DMS53 treated with DMSO at 0.1 percent for 48 hours (cell line): ENCODE measurements around the gene ADM5.

Source experiments
- DNase-seq: peaks from one replicate; lab custom pipeline; 2025; ENCODE audit not compliant: unreplicated experiment; lab: John Stamatoyannopoulos, UW

Gene ADM5

DNA sequence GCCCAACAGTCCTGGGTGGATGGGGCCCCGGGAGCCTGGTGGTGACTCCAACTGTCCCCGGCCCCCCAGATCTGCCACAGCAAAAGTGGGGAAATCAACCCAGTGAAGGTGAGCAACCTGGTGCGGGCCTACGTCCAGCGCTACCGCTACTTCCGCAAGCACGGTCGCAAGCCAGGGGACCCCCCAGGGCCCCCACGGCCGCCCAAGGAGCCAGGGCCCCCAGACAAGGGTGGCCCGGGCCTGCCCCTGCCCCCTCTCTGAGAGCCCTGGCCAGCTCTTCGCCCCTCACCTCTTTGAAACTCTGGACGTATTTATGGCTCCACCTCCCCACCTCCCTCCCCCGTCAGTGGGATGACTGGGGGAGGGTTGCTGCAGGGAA lies 31.3 kb upstream of the ADM5 start:
- no peak for DNase-seq

DNA sequence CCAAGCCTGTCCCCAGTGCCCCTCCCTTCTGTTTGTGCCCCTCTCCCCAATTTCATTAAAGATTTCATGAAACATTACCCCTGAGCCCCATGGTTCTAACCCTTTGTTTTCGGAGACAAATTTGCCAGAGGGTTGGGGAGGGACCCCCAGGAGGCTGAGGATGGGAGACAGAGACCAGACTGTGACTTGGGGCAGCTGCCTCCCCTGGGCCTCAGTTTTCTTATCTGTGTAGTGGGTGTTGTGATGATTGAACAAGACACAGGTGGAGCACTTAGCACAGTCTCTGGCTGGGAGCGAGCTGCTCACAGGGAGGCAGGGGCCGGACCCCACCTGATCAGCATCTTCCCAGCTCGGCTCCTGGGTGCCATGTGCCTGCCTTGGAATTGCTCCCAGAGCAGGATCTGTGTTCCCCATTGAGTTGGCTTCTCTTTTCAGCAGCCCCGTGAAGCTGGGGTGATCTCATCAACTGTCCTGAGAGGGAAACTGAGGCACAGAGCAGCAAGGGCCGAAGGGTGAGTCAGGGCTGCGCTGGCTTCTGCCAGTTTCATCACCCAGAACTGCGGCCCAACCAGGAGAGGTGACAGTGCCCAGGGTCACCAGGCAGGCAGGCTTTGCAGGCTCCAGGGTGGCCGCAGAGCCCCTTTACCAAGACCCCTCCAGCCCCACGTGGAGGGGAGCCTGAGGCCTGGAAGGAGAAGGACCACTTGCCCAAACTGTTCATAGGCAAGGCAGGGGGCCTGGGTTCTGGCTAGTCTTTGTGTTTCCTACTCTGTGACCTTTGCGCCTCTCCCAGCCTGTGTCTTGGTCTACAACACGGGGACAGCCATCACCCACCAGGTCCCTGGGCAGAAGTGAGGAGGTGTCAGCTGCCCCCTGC lies 30.6 kb upstream of the ADM5 start:
- DNase-seq: no peak

DNA sequence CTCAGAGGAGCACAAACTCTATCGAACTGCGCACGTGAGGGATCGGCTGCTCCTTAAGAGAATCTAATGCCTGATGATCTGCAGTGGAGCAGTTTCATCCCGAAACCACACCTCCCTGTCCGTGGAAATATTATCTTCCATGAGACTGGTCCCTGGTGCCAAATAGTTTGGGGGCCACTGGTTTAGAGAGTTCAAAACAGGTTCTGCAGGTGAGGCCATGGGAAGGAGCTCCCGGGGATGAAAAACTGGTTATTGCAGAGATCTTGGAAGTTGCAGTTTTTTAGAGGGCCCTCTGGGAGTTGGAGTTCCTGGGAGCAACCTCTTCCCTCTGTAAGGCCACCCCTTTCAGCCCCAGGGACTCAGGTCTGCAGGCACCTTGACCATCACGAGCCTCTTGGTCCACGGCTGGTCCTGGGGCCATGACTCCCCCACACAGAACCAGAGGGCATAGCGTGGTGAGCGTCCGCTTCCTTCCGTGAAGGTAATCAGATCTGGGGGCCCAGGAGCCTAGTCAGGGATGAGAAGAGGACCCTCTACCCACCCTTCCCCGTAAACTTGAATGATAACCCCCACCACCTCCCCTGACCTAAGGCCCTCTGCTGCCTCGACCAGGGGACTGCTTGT lies 28.9 kb upstream of the ADM5 start:
- no peak for DNase-seq

DNA sequence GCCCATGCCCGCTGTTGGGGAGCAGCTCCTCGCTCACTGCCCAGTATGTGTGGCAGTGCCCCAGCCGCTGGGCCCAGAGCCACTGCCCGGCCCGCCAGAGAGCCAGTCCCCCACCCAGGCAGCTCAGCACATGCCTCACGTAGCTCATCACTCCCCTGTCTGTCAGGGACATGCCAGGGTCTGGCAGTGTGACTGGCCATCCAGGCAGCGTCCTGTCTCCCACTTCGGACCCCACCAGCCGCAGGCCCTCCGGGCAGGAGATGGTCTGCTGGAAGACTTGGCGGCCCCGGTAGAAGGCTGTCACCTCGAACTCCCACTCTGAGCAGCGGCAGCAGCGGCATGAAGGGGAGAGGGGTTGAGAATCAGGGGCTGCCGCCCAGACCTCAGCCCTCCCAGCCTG lies 27.4 kb upstream of the ADM5 start:
- no peak for DNase-seq

DNA sequence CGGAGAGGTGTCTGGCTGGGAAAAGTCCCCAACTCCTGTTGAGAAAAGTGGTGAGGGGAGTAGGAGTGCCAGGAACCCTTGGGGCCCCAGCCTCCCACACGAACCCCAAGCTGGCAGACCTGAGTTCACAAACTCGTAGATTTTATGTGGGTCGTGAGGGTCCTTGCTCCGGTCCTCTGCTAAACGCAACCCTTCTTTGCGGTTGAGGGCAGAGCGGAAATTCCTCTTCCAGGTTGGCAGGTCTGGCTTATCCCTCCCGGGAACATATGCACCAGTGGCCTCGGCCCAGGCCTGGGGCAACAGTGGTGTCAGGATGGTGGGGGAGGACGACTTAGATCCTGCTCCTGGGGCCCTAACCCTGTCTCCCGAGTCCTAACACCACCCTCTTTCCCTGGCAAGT lies 26.2 kb upstream of the ADM5 start:
- no peak for DNase-seq

DNA sequence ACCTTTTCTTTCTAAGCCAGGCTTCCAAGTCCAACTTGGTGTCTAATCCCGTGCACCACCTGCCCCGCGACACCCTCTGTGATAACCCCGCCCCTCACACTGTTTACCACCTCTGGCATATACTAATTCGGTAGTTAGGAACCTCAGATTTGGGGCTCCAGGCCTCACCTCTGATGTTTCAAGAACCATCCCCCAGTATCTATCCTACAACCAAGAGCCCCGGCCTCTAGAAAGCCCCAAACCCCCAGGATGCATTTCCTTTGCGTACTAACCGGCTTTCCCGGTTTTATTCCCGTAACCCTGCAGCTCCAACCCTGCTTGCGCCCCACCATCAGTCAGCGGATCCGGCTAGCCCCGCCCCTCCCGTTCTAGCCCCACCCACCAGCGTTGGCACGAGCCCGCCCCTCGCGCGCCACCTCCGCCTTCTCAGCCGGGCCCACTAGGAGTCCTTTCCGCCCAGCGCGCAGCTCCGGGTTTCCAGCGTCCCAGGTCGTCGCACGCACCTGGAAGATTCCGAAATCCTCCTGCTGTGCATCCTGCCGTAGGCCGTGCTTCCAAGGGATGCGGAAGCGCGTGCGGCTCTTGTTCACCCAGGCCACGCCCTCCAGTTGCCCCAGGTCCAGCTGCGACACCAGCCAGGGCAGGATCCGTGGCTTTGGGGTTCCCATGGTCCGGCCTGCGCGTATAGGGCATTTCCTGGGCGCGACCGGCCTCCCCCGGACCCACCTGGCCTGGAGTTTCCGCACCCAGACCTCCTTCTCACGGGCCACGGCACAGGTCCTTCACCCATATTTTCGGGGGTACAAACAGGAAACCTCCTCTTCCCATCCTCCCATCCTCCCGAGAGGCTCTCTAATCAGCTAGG lies 25.0 kb upstream of the ADM5 start:
- peak; percentile 79 for DNase-seq

DNA sequence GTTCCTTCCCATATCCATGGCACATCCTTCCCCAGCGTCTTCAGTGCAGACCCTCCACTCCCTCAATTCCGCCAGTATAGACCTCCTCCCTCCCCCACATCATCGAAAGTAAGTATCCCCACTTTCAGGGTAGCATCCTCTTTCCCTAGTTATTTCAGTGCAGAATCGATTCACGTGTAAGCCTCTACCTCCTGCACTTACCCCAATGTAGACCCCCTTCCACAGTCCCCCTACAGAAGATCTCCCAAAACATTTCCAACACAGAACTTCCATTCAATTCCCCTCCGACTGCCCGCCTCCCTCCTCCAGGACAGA lies 24.4 kb upstream of the ADM5 start:
- DNase-seq: no peak

DNA sequence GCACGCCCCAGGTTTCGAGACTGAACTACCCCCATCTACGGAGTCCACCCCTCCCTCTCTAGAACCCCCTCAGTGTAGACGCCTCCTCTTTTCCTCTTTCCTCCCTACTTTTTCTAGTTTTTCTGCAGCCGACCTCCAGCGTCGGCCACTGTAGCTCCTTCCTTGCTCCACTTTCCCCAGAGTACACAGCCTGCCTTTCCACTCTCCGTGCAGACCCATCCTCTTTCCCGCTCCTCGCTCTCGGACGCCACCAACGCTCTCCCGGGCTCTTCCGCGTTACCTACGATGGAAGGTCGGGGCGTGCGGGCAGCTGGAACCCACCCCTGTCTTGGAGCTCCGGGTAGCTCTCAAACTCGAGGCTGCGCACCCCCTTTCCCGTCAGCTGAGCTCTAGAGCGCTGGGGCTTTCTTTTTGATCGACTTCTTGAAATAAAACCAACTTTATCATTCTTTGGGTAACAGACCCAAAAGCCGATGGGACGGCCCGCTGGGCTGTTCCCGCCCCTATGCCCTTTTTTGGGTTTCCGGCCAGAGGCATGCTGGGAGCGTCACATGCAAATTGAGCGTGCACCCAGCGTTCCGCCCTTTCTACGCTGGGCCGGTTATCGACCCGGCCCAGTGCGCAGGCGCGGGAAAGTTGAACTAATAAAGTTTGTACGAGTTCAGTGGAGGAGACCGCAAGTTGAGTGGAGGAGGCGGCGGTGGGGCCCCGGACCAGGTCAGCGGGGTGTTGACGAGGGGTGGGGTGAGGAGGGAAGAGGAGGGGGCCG lies 23.9 kb upstream of the ADM5 start, which contains the start of the genes BCL2L12 and IRF3:
BCL2L12 (plus strand) TSS at position 583 of the 769 bp plus-strand sequence. CDS start 760 bp downstream, outside the sequence.
IRF3 (minus strand) TSS at position 507 of the 769 bp plus-strand sequence. CDS start 1,019 bp downstream, outside the sequence.
- peak; percentile 73 for DNase-seq

DNA sequence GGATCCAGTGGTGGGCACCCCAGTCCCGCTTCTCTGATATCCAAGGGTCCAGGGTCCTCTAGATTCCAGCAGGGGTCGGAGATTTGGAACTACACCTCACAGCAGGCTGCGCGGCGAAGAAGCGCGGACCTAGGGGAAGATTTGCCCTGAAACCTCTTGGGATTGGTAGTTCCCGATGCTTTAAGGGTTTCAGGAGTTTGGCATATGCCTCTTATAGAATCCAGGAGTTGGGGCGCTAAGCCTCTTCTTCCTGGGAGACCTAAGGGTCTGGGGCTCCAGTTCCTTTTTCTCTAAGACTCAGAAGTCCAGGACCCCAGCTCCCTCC lies 23.3 kb upstream of the ADM5 start:
- DNase-seq: no peak

DNA sequence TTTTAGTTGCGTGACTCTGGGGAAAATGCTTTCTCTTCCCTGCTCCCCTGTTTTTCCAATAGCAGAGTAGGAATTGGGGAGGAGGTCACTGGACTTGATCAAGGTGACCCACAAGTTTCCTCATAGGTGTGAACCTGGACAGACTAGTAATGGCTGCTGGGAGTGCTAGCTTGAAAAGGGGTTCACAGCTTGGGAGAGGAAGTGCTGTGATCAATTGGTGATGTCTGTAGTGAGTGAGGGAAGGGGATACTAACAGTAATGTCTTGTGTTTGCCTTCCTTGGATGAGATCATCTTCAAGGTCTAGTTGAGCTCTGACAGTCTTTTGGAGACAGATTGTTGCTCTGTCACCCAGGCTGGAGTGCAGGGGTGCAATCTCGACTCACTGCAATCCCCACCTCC lies 21.9 kb upstream of the ADM5 start:
- DNase-seq: no peak

DNA sequence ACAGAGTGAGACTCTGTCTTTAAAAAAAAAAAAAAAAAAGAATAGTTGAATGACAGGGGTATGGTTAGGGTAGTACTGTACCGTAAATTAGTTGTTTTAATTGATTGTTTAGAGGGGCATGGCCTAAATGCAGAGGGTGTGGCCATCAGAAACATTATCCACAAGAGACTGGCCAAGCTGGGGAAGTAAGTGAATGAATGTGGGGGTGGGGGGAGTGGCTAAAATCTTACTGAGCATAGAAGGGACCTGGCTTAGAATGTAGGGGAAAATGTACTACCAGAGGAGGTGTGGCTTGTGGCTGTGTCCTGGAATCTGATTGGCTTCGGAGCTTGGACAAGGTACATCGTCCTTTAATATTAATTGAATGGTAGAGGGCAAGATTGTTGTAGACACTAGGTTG lies 19.9 kb upstream of the ADM5 start:
- no peak for DNase-seq

DNA sequence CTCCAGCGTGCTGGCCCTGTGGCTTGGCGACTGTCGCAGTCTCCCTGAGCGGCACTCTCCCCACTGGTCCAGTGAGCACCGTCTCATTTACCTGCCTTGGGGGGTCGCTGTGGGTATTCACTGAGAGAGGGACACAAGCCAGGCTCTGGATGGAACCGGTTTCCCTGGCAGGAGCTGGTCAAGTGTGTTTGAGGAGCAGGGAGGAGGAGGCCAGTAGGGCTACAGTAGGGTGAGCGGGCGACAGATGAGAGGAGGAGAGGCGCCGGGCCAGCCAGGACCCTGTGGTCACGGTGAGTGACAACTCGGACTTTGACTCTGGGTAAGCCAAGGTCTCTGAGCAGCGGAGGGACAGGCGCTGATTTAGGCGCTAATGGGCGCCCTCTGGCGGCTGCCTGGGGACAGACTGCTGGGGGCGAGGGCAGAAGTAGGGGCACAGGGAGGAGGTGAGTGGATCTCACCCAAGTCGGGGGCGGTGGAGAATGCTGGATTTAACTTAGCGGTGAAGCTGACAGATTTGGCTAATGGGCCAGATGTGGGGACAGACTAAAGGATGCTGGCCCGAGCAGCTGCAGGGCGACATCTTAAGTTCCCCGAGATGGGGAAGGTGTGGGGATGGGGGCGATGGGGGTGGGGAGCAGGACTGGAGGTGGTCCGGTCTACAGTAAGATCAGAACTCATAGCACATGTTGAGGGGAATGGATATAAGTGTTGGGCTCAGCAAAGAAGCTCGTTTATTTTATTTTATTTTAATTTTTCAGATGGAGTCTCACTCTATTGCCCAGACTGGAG lies 17.1 kb upstream of the ADM5 start:
- DNase-seq: peak; percentile 80

DNA sequence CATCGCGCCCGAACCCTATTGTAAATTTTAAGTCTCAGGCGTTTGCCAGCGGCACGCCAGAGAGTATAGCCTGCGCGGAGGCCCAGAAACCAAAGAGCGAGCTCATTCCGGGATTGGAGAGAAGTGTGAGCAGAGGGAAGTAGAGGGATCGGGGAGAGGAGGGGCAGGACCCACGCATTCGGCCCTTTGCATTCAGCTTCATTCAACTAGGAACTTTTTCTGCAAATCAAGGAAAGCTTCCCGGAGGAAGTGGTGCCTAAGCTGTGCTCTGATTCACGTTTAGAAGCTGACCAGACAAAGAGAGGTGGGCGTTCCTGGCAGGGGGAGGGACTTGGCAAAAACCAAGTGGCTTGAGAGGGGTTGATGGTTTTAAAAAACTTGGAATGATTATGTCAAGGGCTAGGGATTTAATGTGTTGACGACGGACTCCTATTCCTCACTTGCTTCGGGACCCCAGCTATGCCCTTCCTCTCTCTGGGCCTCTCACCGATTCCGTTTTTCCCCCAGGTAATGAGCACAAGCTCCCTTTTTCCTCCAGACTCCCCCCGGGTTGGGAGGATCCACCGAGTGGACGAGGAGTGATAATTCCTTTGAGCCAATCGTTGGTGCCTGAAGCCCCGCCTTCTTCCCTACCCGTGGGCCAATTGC lies 13.1 kb upstream of the ADM5 start:
- DNase-seq: peak; percentile 81

DNA sequence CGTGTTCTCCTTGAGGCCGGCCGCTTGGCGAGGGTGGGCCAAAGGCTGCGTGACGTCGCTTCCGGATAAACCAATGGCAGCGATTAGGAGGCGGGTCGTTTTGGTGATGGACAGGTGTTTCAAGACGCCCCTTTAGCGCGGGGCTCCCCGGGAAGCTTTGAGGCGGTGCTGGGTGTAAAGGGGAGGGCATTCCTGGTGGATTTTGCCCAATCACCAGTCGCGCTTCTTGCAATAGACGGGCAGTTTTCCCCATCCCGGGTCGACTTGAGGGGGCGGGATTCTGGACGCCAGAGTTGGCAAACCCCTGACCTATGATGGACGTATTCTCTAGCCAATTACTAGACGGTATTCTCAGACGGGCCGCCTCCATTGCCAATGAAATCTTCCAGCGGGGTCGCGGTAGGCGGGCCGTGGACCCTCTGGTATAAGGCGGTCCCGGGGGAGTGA lies 12.6 kb upstream of the ADM5 start:
- DNase-seq: peak; percentile 100

DNA sequence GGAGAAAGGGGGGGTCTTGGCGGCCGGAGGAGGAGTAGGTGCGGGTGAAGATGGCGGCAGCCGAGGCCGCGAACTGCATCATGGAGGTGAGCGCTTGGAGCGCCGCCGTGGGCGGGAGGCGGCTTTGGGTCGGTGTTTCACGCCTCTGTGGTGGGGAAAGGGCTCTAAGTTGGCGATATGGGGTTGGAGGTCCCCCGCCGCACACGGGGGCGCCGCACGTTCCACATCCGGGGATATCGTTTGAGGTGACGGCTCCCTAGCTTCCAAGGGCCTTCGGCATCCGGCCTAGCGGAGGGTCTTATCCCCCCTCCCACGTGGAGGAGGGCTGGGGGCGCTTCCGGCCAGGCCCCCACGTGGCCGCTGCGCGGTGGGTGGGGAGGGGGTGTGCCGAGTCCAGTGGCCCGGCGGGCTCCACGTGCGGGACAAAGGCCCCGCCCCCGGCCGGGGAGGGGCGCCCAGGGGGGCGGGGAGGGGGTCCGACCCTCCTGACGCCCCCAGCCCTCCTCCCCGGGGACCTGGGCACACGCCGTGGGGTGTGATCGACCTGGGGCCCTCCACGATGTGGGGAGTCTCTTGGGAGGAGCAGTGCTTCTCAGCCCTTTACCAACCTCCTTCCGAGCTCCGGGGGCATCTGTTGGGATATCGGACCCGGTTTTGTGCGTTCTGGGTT lies 12.0 kb upstream of the ADM5 start, which contains the start of gene PRMT1:
PRMT1 (plus strand) TSS at position 41 of the 670 bp plus-strand sequence; CDS start at position 51, 10 bp downstream.
- DNase-seq: no peak

DNA sequence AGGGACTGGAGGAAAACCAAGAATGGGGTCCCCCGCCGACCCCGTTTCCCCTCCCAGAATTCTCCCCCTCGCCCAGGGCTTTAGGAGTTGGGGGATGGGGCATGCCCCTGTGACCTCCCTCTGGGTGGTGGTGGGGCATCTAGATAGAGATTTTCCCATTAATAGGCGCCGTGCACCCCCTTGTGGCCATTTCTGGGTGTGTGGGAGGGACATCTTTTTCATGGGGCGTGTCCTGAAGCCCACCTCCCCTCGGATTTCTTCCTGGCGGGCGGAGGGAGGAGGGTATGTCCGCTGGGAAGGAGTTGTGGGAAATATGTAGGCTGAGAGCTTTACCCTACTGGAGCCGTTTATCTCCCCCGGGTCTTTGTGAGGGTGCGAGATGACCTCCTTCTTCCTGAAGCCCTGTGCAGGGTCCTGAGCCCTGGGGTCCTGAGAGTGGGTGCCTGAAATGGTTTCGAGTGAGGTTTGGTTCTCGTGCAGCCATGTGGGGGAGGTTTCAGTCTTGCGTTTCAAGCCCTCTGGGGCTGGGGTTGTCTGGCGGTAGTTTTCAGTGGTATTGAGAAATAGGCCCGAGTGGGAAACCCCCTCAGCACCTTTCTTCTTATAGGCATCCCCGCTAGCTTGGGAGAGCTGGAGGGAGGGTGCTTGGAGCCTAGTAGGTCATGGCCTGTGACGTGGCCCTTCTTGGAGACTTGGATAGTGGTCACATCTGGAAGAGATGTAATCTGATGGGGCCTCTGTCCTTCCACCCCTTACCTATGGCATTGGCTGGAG lies 11.3 kb upstream of the ADM5 start:
- DNase-seq: no peak

DNA sequence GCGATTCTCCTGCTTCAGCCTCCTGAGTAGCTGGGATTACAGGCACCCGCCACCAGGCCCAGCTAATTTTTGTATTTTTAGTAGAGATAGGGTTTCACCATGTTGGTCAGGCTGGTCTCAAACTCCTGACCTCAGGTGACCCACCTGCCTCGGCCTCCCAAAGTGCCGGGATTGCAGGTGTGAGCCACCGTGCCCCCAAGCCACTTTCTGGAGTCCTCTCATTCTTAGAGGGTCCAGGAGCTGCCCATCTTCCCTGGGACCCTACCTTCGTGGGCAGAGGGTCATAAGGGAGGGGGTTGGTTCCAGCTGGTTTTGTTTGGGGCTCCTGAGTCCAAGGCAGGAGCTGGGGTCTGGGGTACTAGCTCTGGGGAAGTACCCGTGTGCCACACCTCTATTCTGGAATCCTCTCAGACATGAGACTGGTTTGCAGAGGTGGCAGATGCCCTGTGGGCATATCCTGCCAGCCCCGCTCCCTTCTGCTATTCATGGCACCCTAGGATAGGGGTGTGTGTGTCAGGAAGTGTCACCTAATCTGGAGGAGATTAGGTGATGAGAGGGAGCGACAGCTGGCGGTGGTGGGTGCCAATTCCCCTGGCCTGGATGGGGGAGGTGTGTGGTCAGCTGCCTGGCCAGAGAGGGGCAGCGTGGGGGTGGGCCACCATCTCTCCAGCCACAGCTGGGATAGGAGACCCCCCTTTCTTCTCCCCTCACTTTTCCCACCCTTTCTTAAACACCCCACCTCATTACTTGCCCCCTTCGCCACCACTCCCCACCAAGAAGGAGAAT lies 10.2 kb upstream of the ADM5 start:
- no peak for DNase-seq
